HG02571 (cell line): ENCODE results near the gene NOVA2.

ENCODE experiments used
- ATAC-seq: cut with Tn5 transposase; IDR thresholded peaks from one replicate; pipeline ENCODE4 v1.9.1; 2021; ENCODE audit warnings: mild to moderate bottlenecking, moderate library complexity; ENCODE audit not compliant: unreplicated experiment

NOVA2 gene

GRCh38 chr19:45967246-45967645, 6.4 kb downstream of the NOVA2 start:
- no peak for ATAC-seq

GRCh38 chr19:45962021-45962420, 11.6 kb downstream of the NOVA2 start:
- no peak for ATAC-seq

GRCh38 chr19:45960595-45961235, 12.9 kb downstream of the NOVA2 start:
- no peak for ATAC-seq

- ATAC-seq = no peak
Observed at GRCh38 chr19:45959517-45960025, 14.1 kb downstream of the NOVA2 start.

- no peak for ATAC-seq
Observed at GRCh38 chr19:45958769-45959516, 14.7 kb downstream of the NOVA2 start.

- ATAC-seq = no peak
Observed at GRCh38 chr19:45958320-45958719, 15.3 kb downstream of the NOVA2 start.

GRCh38 chr19:45955905-45956608, 17.6 kb downstream of the NOVA2 start:
- ATAC-seq = no peak

GRCh38 chr19:45954156-45954555, 19.5 kb downstream of the NOVA2 start:
- no peak for ATAC-seq

- no peak for ATAC-seq
Observed at GRCh38 chr19:45953676-45954075, 20.0 kb downstream of the NOVA2 start.

- no peak for ATAC-seq
Observed at GRCh38 chr19:45952686-45953505, 20.8 kb downstream of the NOVA2 start.

- no peak for ATAC-seq
Observed at GRCh38 chr19:45952341-45952685, 21.4 kb downstream of the NOVA2 start.

- no peak for ATAC-seq
Observed at GRCh38 chr19:45947926-45948325, 25.7 kb downstream of the NOVA2 start.

GRCh38 chr19:45940515-45940805, 33.2 kb downstream of the NOVA2 start:
- no peak for ATAC-seq

- ATAC-seq = no peak
Observed at GRCh38 chr19:45939792-45940514, 33.7 kb downstream of the NOVA2 start.

GRCh38 chr19:45938733-45939319, 34.8 kb downstream of the NOVA2 start:
- ATAC-seq = no peak

- no peak for ATAC-seq
Observed at GRCh38 chr19:45935267-45935666, 38.4 kb downstream of the NOVA2 start.

- no peak for ATAC-seq
Observed at GRCh38 chr19:45934551-45935230, 39.0 kb downstream of the NOVA2 start.

GRCh38 chr19:45933759-45934158, 39.9 kb downstream of the NOVA2 start:
- ATAC-seq = no peak

- ATAC-seq = no peak
Observed at GRCh38 chr19:45931055-45931454, 42.6 kb downstream of the NOVA2 start.

GRCh38 chr19:45929247-45929646, 44.4 kb downstream of the NOVA2 start:
- ATAC-seq = no peak
